GM12878 (cell line): ENCODE measurements around the gene PRDM1. TPM values are rescaled to one million over a fixed set of nuclear protein-coding genes. Genes with fewer than 3 reads are reported as not detected.

Experiments
- ATAC-seq: fragments of 200-7000 bp; cut with Tn5 transposase; 3 replicates; pipeline ENCODE4 v1.9.1; 2020; ENCODE audit warnings: mild to moderate bottlenecking, moderate library complexity
- BruUV-seq: library from RNA; stranded (reverse); fragments of 400-500 nt; replicated peaks from 2 replicates; lab custom pipeline; 2021; lab: Mats Ljungman, UMichigan
- CTCF ChIA-PET: fragments of 300-600 bp; sonication (Branson Sonifier 250); formaldehyde crosslinking; extraction: SDS; loops from one replicate; lab custom pipeline; 2021; ENCODE audit warnings: inconsistent platforms; lab: Yijun Ruan, JAX
- POLR2A ChIA-PET: fragments of 350-600 bp; formaldehyde crosslinking; extraction: SDS; loops from one replicate; lab custom pipeline; 2021; ENCODE audit warnings: inconsistent platforms; lab: Charles Lee
- RAD21 ChIA-PET: fragments of 300-600 bp; sonication (Branson Sonifier 250); formaldehyde crosslinking; loops from one replicate; lab custom pipeline; 2023; ENCODE audit warnings: antibody characterized with exemption; ENCODE audit not compliant: unreplicated experiment; lab: Charles Lee
- SMC1A ChIA-PET: fragments of 300-600 bp; sonication (Branson Sonifier 250); formaldehyde crosslinking; loops from one replicate; lab custom pipeline; 2023; ENCODE audit not compliant: unreplicated experiment, uncharacterized antibody; lab: Charles Lee
- DNase-seq: peaks from one replicate; pipeline ENCODE4 v3.0.0-alpha.2; 2011; ENCODE audit warnings: low read depth, low spot score
- FAIRE-seq: peaks from 3 replicates; lab custom pipeline; 2011; peaks lifted over from hg19 to GRCh38; lab: Jason Lieb, UNC
- H2AFZ ChIP-seq: 2 replicates; pipeline ENCODE4 v1.6.0; 2011; ENCODE audit warnings: low read depth, low read length, control low read depth; ENCODE audit not compliant: control insufficient read depth
- H3K27ac ChIP-seq: 2 replicates; pipeline ENCODE4 v1.5.1; 2011; ENCODE audit warnings: control low read depth; ENCODE audit not compliant: control insufficient read depth, insufficient read depth
- H3K27me3 ChIP-seq, 2 experiments: replicated peaks in 1 of 2; 2 replicates each; pipeline versions ENCODE4 v1.6.0 to v1.6.1; 2011; ENCODE audit warnings: low read length in 1 of 2; ENCODE audit not compliant: control insufficient read depth in 2 of 2, insufficient read depth in 2 of 2
- H3K36me3 ChIP-seq, 2 experiments: 2 replicates each; pipeline ENCODE4 v1.5.1; 2011; ENCODE audit warnings: low read length in 1 of 2; ENCODE audit not compliant: control insufficient read depth in 2 of 2, insufficient read depth in 2 of 2
- H3K4me1 ChIP-seq: 2 replicates; pipeline ENCODE4 v1.6.1; 2011; ENCODE audit warnings: mild to moderate bottlenecking, low read length, moderate library complexity, mixed read lengths; ENCODE audit not compliant: control insufficient read depth, insufficient read depth
- H3K4me2 ChIP-seq: 2 replicates; pipeline ENCODE4 v1.6.0; 2011; ENCODE audit warnings: control low read depth; ENCODE audit not compliant: control insufficient read depth, insufficient read depth
- H3K4me3 ChIP-seq: fragments of 200-600 bp; sonication (generic); 2 replicates; pipeline ENCODE4 v1.5.1; 2016
- H3K79me2 ChIP-seq: 2 replicates; pipeline ENCODE4 v1.6.0; 2011; ENCODE audit warnings: low read length; ENCODE audit not compliant: control insufficient read depth, insufficient read depth
- H3K9ac ChIP-seq: 2 replicates; pipeline ENCODE4 v1.8.0; 2011; ENCODE audit warnings: low read length, control low read depth, mixed read lengths; ENCODE audit not compliant: control insufficient read depth, insufficient read depth
- H3K9me3 ChIP-seq: replicated peaks from 3 replicates; pipeline ENCODE4 v1.5.1; 2011; ENCODE audit warnings: mild to moderate bottlenecking, low read length; ENCODE audit not compliant: control insufficient read depth, insufficient read depth
- H4K20me1 ChIP-seq: 2 replicates; pipeline ENCODE4 v1.6.0; 2011; ENCODE audit not compliant: control insufficient read depth, insufficient read depth
- BMI1 ChIP-seq: fragments of 450-650 bp; IDR thresholded peaks from 2 replicates; pipeline ENCODE4 v1.6.1; 2016; ENCODE audit warnings: mild to moderate bottlenecking, moderate library complexity, borderline replicate concordance
- CEBPZ ChIP-seq: fragments of 150-350 bp; IDR thresholded peaks from 2 replicates; pipeline ENCODE4 v1.6.1; 2016; ENCODE audit warnings: low read depth, low read length
- FOS ChIP-seq: IDR thresholded peaks from 3 replicates; pipeline ENCODE4 v1.6.1; 2011; ENCODE audit warnings: borderline replicate concordance; ENCODE audit not compliant: insufficient read length; ENCODE audit errors: extremely low read depth
- HDAC2 ChIP-seq: fragments of 200-600 bp; sonication (generic); IDR thresholded peaks from 2 replicates; pipeline ENCODE4 v1.6.1; 2017
- JUNB ChIP-seq: IDR thresholded peaks from 2 replicates; pipeline ENCODE4 v1.6.1; 2016; ENCODE audit warnings: antibody characterized with exemption, mild to moderate bottlenecking
- NBN ChIP-seq: fragments of 450-650 bp; IDR thresholded peaks from 2 replicates; pipeline ENCODE4 v1.6.1; 2016
- PAX8 ChIP-seq: fragments of 450-650 bp; IDR thresholded peaks from 2 replicates; pipeline ENCODE4 v1.6.1; 2017; ENCODE audit warnings: mild to moderate bottlenecking, moderate library complexity
- RCOR1 ChIP-seq: conservative IDR thresholded peaks from 2 replicates; pipeline ENCODE4 v1.6.1; 2012; ENCODE audit warnings: low read depth, low read length, improper control_type of control experiment
- REST ChIP-seq: IDR thresholded peaks from 2 replicates; pipeline ENCODE4 v1.6.1; 2012; ENCODE audit warnings: mild to moderate bottlenecking, low read depth, low read length
- SIX5 ChIP-seq: IDR thresholded peaks from 2 replicates; pipeline ENCODE4 v1.6.1; 2011; ENCODE audit warnings: mild to moderate bottlenecking, low read depth, low read length, moderate library complexity; ENCODE audit not compliant: severe bottlenecking
- SMC3 ChIP-seq: IDR thresholded peaks from 2 replicates; pipeline ENCODE4 v1.6.1; 2011; ENCODE audit warnings: low read length, improper control_type of control experiment, borderline replicate concordance
- YY1 ChIP-seq: IDR thresholded peaks from 2 replicates; pipeline ENCODE4 v1.6.1; 2011; ENCODE audit warnings: low read depth, mild to moderate bottlenecking, low read length
- ZBTB4 ChIP-seq: fragments of 450-650 bp; formaldehyde crosslinking; IDR thresholded peaks from 2 replicates; pipeline ENCODE4 v1.4.0; 2022; ENCODE audit warnings: mild to moderate bottlenecking, moderate library complexity
- WGBS: methylation state at CpG from one replicate; pipeline ENCODE4 v1.1.6; 2016; ENCODE audit warnings: low lambda C conversion rate; ENCODE audit not compliant: insufficient replicate concordance, insufficient coverage; ENCODE audit errors: missing lambda C conversion rate; 5-methylcytosine and 5-hydroxymethylcytosine counted together
- in situ Hi-C: fragments of 300-500 bp; cut with MboI; formaldehyde crosslinking; loops from 9 replicates; pipeline ENCODE4 v1.14.3; 2018; ENCODE audit warnings: mixed read lengths
- intact Hi-C: fragments of 100-400 bp; cut with micrococcal nuclease; formaldehyde crosslinking; loops from one replicate; pipeline ENCODE4 v1.14.2; 2022; ENCODE audit not compliant: unreplicated experiment
- polyA plus RNA-seq, 11 experiments: library from polyadenylated mRNA; depleted of rRNA in 4 of 11; unstranded in 6 of 11; stranded (reverse) in 5 of 11; fragments of >200 nt; fragmentation: Nextera tagmentation in 4 of 11; fragmentation: Illumina TruSeq in 1 of 11; extraction: Ambion mirVana in 4 of 11; extraction: Trizol in 1 of 11; gene quantifications; 1 replicate in 1 of 11; 2 replicates in 10 of 11; pipeline versions ENCODE4 v1.2.1 to v1.2.3, GENCODE V29; 2011 to 2016; ENCODE audit warnings: inconsistent platforms in 2 of 11, missing spikeins in 2 of 11, low read depth in 1 of 11
- total RNA-seq, 4 experiments: library from RNA; depleted of rRNA in 3 of 4; stranded (reverse); fragments of >200 nt in 3 of 4; fragmentation: Illumina TruSeq in 1 of 4; extraction: Trizol in 1 of 4; gene quantifications; 2 replicates each; pipeline versions ENCODE4 v1.2.1 to v1.2.3, GENCODE V29; 2013 to 2021
- TF ChIP-seq, protein P1 (sequence below): fragments of 450-650 bp; IDR thresholded peaks from 2 replicates; pipeline ENCODE4 v1.6.1; 2016; ENCODE audit warnings: mild to moderate bottlenecking

Gene PRDM1
- total and polyA plus RNA-seq, 10 of the 15 experiments (the other 5 are each of a cell fraction or from before 2014, with no cell fraction given): 1.9 to 15.8 (median 4.1) TPM

DNA sequence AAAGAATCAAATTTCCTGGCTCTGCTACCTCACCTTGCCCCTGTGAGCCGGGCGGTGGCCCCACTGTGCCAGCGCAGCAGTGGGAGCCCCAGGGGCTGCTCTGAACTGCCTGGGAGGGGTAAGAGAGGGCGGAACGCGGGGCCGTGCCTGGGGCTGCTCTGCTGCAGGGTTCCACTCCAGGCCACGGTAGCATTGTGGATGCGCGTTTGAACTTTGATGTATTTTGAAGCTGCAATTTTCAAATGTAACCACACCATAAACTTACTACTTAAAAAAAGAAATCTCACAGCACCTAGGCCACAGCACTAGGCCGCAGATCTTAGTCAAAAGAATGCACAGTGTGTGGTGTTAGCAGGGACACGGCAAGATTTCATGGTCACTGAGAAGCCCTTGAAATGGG is 57.5 kb downstream of the PRDM1 start:
- H2AFZ ChIP-seq: no peak overlapping the region
- H3K79me2 ChIP-seq: no peaks in the 10 kb centered on the region
- ChIA-PET CTCF (interaction anchor here (0.9 to 4.2 kb wide), 4 partner anchors 14 to 79 kb away, joined by 3 to 61 read pairs (median 6); no protein-coding TSS in a partner anchor), POLR2A (interaction anchor here (1.4 to 4.7 kb wide), 3 partner anchors 17 to 38 kb away, joined by 3 to 28 read pairs (median 14); no protein-coding TSS in a partner anchor), RAD21 (interaction anchor here (1.6 to 8.7 kb wide), 5 partner anchors 20 to 79 kb away, joined by 3 to 90 read pairs (median 22); no protein-coding TSS in a partner anchor), SMC1A (interaction anchor here (1.1 to 18.2 kb wide), 11 partner anchors 12 to 686 kb away, joined by 3 to 217 read pairs (median 22); no protein-coding TSS in a partner anchor)
- intact Hi-C loops (loop anchor here (2.0 kb wide), 1 partner anchor 41 kb away; no protein-coding TSS in a partner anchor), in situ Hi-C loops (no loop called here)
- no peak overlapping the region for H3K4me2 ChIP-seq
- no peak overlapping the region for H3K9ac ChIP-seq
- H3K27me3 ChIP-seq: no peaks in the 10 kb centered on the region
- no peaks in the 10 kb centered on the region for H3K36me3 ChIP-seq
- FAIRE-seq (no peak), ATAC-seq (no peak), DNase-seq (no peak)
- WGBS: 97% methylated on average over 12 of the region's 12 CpGs
- H3K9me3 ChIP-seq: no peaks in the 10 kb centered on the region
- H3K4me1 ChIP-seq: peaks cover 60% of the 10 kb centered on the region
- no peak overlapping the region for H3K27ac ChIP-seq
- BruUV-seq: no TSS peak
- no peak overlapping the region for H3K4me3 ChIP-seq
- H4K20me1 ChIP-seq: no peaks in the 10 kb centered on the region
- TF ChIP-seq HDAC2 (no peak), ZBTB4 (no peak), BMI1 (no peak), YY1 (no peak), PAX8 (no peak), RCOR1 (no peak), FOS (no peak), SMC3 (no peak), SIX5 (no peak), NBN (no peak), JUNB (no peak), REST (no peak), CEBPZ (no peak)
- TF ChIP-seq, protein P1, sequence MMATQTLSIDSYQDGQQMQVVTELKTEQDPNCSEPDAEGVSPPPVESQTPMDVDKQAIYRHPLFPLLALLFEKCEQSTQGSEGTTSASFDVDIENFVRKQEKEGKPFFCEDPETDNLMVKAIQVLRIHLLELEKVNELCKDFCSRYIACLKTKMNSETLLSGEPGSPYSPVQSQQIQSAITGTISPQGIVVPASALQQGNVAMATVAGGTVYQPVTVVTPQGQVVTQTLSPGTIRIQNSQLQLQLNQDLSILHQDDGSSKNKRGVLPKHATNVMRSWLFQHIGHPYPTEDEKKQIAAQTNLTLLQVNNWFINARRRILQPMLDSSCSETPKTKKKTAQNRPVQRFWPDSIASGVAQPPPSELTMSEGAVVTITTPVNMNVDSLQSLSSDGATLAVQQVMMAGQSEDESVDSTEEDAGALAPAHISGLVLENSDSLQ: no peak
